ENCODE data around the gene LRRC34. TPM values are rescaled to one million over a fixed set of nuclear protein-coding genes. Genes with fewer than 3 reads are reported as not detected.

Gene LRRC34
- total RNA-seq, 4 donors from 2014 or later = 1.3 to 27.3 (median 5.8) TPM; not detected in 1

DNA sequence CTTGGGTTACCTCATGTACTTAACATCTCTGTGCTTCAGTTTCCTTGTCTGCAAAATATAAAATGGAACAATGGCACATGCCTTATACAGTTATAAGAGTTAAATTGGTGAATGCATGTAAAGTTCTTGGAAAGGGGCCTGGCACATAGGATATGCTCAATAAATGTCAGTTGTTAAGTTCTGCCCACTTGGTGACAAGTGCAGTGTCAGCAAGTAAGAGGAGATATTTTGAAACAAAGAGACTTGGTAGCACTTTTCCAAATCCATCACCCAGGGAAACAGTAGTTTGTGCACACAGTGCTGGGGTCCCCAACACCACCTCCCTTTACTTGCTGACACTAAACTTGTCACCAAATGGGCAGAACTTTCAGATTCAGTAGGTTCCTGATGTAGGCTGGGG, 37.9 kb upstream of the LRRC34 start:
- Histone ChIP-seq H3K27me3 (no peaks in the 10 kb centered on the region), H3K36me3 (no peaks in the 10 kb centered on the region)
- intact Hi-C loops (cut with DNase I; ENCODE audit: low total_unique reads) = no loop called here

DNA sequence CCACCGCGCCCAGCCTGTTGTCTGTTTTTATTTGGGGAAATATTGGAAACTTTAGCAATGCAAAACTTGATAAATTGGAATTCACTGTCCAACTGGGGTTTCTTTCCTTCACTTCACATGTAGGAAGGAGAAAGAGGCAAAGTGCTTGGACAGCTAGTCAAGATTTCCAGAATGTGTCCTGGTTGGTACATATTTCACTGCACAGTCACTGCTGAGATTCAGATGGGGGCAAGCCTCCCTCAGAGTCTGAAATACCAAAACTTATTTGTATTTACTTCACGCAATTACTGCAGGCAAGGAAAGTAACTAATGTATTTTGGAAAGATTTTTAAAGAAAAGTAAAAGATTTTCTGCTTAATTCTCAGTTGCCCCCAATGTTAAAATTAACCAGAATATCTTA, 36.0 kb upstream of the LRRC34 start:
- Histone ChIP-seq H3K27me3 (no peaks in the 10 kb centered on the region), H3K4me3 (no peak overlapping the region), H3K36me3 (no peaks in the 10 kb centered on the region), H3K4me1 (no peaks in the 10 kb centered on the region), H3K9me3 (no peaks in the 10 kb centered on the region), H3K27ac (no peak overlapping the region)
- no peak for DNase-seq
- intact Hi-C loops (cut with DNase I; ENCODE audit: low total_unique reads) = no loop called here
- TF ChIP-seq POLR2A (IDR thresholded peaks at IDR 0.05) (no peak), CTCF (IDR thresholded peaks at IDR 0.05) (no peak)

More for the DNA sequence above, 37.9 kb upstream of the LRRC34 start:
- TF ChIP-seq POLR2A (IDR thresholded peaks at IDR 0.05) (no peak), CTCF (IDR thresholded peaks at IDR 0.05) (no peak)
- no peak overlapping the region for H3K4me3 ChIP-seq
- no peaks in the 10 kb centered on the region for H3K4me1 ChIP-seq
- H3K27ac ChIP-seq = no peak overlapping the region
- DNase-seq = no peak
- H3K9me3 ChIP-seq = no peaks in the 10 kb centered on the region

GRCh38 chr3:169847896-169848295, 35.2 kb upstream of the LRRC34 start:
- Histone ChIP-seq H3K36me3 (no peaks in the 10 kb centered on the region), H3K27me3 (no peaks in the 10 kb centered on the region), H3K27ac (no peak overlapping the region), H3K4me3 (no peak overlapping the region), H3K9me3 (no peaks in the 10 kb centered on the region), H3K4me1 (no peaks in the 10 kb centered on the region)
- no peak for DNase-seq
- no peak for TF ChIP-seq POLR2A (IDR thresholded peaks at IDR 0.05)
- no peak for TF ChIP-seq CTCF (IDR thresholded peaks at IDR 0.05)
- intact Hi-C loops (cut with DNase I; ENCODE audit: low total_unique reads) = no loop called here

- TF ChIP-seq CTCF (IDR thresholded peaks at IDR 0.05) = no peak
- no peak for TF ChIP-seq POLR2A (IDR thresholded peaks at IDR 0.05)
- no peak overlapping the region for H3K4me3 ChIP-seq
- H3K4me1 ChIP-seq = no peaks in the 10 kb centered on the region
- no peak for DNase-seq
- intact Hi-C loops (cut with DNase I; ENCODE audit: low total_unique reads) = no loop called here
- no peaks in the 10 kb centered on the region for H3K9me3 ChIP-seq
- H3K27ac ChIP-seq = no peak overlapping the region
- H3K27me3 ChIP-seq = no peaks in the 10 kb centered on the region
- H3K36me3 ChIP-seq = no peaks in the 10 kb centered on the region
Observed at GRCh38 chr3:169846458-169847193, 33.9 kb upstream of the LRRC34 start.

- Histone ChIP-seq H3K4me1 (no peaks in the 10 kb centered on the region), H3K36me3 (no peaks in the 10 kb centered on the region), H3K27ac (no peak overlapping the region), H3K9me3 (no peaks in the 10 kb centered on the region), H3K4me3 (no peak overlapping the region), H3K27me3 (no peaks in the 10 kb centered on the region)
- intact Hi-C loops (cut with DNase I; ENCODE audit: low total_unique reads) = no loop called here
- DNase-seq = no peak
- no peak for TF ChIP-seq CTCF (IDR thresholded peaks at IDR 0.05)
- no peak for TF ChIP-seq POLR2A (IDR thresholded peaks at IDR 0.05)
Observed at GRCh38 chr3:169842960-169843359, 30.3 kb upstream of the LRRC34 start.
